Left forelimb (tissue), 1 donor: ENCODE measurements around the gene FAM227A.
A peak's percentile ranks its signal among the peaks of the same experiment; 100 is the strongest.
"Not testable (repeated sequence)": the region's sequence is repeated elsewhere in the genome, so short reads cannot be mapped to it uniquely, and the experiment has no call there.

Experiments used
- DNase-seq: peaks from one replicate; pipeline ENCODE4 v3.0.0-alpha.2; 2018; ENCODE audit warnings: low spot score

FAM227A gene

DNA sequence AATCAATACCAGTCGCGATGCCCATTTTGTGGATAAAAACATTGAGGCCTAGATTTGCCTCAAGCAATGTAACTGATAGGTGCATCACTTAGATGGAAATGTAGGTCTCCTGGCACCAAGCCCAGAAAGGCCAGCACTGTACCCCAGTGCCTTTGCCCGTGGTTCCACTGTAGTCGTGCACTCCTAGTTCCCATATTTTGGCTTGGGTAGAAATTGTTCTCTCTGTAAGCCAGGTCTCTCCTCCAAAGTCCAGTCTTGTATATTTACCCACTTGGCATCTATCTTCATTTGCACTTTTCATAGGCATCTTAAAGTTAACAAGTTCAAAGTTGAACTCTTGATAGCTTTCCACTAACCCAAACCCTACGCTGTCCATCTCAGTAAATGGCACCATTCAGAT is 44.6 kb downstream of the FAM227A start:
- DNase-seq: no peak

DNA sequence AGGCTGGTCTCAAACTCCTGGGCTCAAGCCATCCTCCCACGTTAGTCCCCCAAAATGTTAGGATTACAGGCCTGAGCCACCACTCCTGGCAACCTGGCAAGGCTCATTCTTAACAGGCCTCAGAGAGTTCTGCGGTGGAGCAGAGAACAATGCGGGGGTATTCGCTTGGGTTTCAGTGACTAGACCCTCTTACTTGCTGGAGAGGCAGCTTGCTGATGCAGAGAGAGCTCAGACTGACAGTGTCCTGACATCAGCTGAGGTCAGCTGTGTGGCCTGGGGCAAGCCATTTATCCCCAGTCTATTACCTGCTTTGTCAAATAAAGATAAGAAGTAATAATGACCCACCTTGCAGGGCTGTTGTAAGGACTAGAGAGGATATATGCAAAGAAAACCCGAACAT is 46.0 kb downstream of the FAM227A start:
- DNase-seq: no peak

DNA sequence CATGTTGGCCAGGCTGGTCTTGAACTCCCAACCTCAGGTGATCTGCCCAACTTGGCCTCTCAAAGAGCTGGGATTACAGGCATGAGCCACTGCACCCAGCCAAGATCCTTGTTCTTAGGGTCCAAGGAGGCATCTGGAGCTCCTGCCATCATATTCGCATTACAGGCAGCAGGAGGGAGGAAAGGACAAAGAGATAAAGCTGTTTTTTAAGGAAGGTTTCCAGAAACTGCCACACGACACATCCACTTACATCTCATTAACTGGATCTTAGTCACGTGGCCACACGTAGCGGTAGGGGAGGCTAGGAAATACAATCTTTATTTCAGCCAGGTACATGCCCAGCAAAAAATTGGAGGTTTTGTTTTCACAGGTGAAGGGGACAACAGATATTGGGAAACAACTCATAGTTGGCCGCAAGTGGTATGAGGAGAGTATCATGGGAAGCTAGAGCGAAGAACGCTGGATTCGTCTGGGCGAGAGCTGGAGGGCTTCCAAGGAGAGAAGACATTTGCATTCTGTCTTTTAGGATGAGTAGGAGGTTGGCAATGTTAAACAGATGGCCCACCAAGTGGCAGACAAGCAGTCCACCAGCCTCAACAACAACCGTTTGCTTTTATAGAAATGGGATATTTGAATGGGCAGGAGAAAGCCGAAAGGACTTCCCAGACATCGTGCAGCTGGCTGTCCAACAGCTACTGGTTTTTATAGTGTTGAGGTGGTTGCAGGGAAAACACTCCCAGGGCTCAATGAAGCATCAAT is 47.0 kb downstream of the FAM227A start:
- DNase-seq: no peak

DNA sequence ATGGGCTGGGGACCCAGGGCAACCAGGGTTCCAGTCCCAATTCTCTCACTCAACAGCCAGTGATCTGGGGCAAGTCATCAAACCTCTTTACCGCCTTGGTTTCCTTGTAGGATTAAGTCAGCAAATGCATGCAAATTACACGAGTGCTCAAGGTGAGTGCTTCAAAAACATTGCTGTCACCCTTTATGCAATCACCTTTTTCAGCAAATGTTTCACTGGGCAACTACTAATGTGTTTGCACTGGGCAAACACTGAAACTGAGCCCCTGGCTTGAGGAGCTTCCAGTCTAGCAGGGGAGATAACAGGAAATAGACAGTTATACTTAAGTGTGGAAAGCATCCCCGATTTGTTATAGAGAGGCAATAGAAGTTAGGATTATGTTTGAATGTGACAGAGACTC is 48.5 kb downstream of the FAM227A start:
- DNase-seq: no peak

DNA sequence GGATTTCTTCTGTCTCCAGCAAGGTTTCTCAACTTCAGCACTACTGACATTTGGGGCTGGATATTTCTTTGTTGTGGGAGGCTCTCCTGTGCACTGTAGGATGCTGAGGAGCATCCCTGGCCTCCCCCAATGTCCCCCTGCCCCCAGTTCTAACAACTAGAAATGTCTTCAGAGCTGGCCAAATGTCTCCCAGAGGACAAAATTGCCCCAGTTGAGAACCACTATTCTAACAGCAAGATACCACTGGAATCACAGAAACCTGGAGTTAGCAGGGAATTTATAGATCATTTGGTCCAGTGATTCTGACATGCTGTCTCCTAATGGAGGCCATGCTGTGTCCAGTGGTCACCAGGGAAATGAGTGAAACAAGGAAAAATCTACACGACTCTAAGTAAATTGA is 54.0 kb downstream of the FAM227A start:
- DNase-seq: no peak

DNA sequence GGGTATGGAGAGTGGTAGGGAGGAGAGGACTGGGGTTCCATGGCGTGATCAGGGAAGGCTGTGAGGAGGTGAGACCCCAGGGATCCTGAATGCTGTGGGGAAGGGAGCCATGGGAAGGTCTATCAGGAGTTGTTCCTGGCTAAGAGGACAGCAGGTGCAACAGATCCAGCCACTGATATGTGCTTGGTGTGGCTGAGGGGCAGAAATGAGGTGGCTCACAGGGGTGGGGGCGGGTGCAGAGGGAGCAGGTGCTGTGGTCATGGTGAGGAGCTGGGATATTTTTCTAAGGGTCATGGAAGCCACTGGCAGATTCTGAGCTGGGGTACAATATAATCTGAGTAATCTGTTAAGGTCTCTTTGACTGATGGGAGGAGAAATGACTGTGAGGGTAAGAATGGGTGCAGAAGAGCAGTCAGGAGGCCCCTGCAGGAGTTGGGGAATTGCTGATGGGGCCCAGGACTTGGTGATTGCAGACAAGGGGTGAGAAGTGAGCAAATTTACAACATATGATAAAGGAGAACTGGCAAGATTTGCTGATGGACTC is 54.9 kb downstream of the FAM227A start:
- DNase-seq: no peak

DNA sequence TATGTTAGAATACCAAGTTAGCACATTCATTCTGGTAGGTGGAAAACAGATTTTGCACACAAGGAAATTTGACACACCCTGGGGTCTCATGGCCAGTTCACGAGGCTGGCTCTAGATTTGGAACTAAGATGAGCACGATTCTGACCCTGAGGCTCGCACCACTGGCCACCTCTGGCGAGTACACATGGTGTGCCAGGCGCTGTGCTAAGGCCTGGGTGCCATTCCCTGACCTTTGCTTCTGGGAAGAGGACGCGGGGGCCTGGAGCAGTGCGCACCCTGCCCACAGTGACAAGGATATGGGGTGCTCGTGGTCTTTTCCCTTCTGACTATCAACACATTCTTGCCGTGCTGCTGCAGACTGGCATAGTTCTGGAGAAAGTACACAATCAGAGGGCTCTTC is 56.7 kb downstream of the FAM227A start:
- no peak for DNase-seq

DNA sequence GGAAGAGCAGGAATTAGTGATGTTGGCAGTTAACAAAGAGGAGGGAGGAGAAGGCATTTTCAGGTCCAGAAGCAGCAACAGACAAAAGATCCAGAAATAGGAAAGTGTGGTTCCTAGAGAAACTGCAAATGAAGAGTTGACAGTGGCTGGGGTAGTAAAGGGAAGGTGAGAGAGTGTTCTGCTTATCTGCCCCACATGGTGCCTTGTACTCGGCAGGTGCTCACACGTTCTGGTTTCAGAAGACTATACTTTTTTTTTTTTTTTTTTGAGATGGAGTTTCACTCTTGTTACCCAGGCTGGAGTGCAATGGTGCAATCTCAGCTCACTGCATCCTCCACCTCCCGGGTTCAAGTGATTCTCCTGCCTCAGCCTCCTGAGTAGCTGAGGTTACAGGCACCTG is 73.3 kb downstream of the FAM227A start:
- not testable (repeated sequence) for DNase-seq

DNA sequence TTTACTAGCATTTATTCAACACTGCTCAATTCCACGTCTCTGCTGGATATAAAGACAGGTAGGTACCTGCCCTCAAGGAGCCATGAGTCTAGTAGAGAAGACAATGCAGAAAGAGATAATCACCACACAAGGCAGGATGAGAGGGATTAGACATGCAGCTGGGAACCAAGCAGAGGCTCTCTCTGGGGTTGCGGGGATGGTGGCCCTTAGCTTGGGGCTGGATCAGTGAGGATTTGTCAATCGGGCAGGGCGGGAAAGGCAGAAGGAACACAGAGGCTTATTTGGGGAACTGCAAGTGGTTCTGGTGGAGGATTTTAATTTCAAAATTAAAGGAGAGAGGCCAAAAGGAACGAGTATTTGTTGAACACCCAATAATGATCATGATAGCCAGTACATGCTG is 77.7 kb downstream of the FAM227A start:
- DNase-seq: no peak

DNA sequence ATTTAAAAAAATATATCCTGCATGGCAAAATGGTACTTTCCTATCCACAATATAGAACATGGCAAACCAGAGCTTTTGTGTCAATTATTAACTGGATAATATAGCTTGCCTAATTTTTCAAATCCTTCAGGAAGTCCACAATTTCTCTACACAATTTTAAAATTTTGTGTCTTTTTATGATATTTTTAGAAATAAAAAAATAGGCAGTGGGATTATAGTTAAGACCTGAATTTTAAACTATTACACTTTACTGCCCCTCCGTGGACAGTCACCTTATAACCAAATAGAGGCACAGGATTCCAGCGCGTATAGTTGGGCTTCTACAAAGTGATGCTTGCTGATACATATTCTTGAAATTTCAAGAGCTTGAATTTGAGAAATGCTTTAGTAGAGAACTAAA is 84.1 kb downstream of the FAM227A start:
- no peak for DNase-seq

DNA sequence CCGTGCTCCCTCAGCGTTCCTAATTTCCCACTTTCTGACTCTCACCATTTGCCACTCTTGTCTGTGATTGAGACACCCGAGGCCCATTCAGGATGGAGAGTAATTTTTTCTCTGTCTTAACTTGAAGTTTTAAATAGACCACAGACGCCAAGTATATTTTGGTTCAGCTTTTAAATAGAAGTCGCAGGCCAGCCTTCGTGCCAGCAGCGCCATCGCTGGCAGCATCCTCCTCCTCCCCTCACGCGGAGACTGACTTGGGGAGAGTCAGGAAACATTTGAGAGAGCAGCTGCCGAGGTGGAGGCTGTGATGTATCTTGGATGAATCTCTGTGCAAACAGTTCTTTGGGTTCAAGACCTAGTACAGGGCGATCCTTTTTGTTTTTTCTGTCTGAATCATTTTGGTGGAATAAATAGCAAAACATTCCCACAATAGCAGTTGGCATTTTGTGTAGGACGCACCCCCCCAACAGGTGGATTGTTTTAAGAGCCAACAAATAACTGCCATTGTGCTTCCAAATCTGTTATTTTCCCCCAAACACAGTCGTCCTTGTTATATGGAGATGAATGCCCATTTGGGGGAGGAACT is 85.3 kb downstream of the FAM227A start:
- no peak for DNase-seq

DNA sequence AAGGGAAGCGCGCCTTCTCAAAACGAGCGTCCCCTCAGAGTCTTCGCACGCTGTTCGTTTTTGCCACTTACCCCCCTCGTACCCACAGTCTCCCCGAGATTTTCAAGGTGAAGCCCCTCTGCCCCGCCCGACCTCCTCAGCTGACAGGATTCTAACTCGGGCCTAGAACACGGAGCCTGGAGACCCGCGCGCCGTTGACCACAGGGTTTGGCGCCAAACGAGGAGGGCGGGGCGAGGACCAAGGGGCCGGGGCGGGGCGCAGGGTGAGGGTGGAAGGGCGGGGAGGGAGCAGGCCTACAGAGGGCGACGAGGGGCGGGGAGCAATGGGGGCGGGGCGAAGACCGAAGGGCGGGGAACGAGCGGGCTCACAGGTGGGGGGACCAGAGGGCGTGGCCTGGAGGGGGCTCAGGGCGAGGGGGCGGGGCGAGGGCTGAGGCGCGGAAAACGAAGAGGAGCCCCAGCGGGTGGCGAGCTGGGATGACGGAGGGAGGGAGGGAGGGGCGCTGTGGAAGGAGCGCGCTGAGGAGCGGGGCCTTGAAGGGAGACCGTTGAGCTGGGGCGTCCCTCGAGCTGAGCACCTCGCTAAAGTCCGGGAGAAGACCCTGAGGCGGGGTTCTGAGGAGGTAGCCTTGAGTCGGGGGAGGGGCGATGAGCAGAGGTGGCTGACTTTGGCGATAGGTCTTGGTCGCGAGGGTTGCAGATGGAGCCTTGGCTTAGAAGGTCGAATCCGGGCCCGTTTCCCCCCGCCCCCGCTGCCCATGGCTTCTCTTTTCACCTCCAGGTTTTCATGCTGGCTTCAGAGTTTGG is 86.0 kb downstream of the FAM227A start, which contains the start of gene DMC1:
DMC1 (minus strand) TSS at position 212 of the 807 bp plus-strand sequence. CDS start 1,927 bp downstream, outside the sequence.
- DNase-seq: peak; percentile 95

DNA sequence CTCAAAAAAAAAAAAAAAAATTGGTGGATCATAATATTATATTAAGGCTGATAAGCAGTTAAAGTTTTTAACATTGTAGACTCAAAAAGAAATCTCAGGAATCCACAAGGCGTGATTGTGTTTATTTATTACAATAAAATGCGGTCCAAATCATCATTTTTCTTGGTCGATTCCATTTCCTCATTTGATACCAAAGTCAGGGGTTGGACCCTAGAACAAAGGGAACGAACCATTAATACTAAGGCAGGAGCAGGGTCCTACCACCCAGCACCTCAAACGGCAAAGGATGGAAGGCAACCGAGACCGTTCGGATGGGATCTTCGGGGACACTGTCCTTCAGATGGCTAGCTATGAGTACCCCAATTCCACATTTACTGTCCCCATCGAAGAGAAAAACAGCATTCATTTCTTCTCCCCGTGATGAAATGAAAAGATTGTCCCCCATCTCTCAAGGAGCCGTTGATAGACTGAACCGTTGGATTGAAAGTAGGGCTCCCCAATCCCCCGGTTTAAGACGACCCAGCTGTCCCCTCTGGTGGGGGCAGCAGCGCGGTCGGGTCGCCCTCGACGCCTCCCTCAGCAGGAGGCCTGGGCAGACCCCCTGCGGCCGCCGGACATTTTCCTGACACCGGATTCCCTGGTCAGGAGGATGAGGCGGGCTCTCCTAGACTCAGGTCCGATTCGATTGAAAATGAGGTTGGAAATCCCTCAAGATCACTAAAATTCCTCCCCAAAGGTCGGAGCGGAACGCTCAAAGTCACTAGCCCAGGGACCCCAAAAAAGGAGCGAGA is 86.8 kb downstream of the FAM227A start:
- no peak for DNase-seq

DNA sequence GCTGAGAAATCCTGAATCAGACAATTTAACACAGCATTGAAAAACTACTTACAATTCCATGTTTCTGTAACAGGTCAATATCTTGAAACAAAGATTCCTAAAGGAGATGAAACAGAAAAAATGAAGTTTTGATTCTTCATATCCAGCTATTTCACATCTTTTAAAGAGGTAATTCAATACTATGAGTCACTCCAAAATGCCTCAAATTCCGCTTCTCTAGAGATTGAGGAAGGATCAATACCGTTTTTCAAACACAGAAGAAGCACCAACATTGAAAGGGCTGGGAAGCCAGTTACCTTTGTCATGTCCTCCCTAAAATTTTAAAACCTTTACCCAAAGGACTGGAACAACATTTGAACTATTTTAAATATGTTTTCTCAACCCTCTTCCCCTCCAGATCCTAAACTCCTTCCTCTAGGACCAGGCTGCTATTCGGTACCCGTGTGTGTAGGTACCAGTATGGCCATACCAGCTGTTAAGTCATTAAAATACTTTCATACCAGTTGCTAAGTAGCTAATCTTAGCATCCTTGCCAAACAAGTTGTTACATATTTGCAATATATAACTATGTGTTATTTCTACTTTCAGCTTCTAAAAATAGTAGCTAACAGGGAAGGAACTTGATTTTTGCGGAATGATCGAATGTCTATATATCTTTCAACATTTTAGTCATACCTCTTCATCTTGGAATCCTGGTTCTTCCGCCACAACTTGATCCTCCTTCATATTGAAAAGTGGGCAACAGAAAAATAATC is 88.5 kb downstream of the FAM227A start:
- no peak for DNase-seq

DNA sequence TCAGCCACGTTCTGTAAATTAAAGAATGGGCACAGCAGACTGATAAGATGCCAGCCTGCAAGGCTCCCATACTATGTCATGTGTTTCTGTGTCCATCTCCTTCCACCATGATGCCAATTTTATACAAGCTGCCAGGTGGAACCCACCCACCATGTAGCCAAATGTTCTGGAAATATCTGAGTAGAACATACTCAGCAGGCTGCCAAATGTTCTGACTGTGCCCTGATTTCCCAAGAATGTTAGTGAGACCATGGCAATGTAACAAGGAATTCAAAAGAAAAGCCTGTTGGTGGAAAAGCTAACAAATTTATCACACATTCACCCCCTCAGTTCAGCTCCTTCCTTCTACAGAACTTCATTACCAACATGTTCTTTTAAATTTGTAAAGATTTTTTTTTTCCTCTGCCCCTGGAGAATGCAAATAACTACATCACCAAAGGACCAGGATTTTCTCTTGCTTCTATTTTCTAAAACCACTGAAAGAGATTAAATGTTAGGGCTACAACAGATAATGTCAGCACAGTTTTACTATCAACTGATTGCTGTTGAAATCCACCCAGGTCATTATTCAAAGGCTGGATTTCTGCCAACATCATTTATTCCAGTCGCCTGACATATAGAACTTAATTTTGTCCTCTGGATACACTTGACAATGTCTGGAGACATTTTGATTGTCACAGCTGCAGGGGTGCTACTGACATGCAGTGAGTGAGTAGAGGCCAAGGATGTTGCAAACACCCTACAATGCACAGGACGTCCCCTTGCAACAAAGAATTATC is 89.3 kb downstream of the FAM227A start:
- no peak for DNase-seq

DNA sequence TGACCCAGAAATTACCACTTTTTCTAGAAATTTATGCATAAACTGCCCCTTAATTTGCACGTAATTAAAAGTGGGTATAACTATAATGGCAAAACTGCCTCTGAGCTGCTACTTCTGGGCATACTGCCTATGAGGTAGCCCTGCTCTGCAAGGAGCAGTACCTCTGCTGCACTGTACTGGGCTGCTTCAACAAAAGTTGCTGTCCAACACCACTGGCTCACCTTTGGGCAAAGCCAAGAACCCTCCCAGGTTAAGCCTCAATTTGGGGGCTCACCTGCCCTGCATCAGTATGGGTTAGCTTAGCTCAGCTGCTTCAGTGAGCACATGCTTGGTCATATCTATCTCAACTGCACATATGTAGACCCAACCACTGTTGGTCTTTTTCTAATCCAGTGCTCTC is 90.8 kb downstream of the FAM227A start:
- no peak for DNase-seq

DNA sequence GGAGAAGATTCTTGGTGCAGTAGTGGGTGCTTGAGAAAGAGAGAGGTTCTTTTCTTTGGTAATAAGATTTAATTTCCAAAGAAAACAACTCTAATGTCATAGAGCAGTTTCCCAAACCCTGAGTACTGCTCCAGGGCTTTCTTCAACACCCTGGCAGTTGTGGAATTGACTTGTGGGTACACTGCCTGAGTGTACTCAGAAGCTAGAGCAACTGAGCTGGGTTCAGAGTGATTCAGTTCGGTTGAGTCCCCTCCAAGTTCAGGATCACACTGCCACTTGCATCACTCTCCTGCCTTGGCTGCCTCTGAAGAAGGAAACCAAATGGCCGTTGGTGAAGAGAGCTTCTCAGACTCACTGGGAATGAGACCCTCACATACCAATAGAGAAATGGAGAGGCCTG is 91.5 kb downstream of the FAM227A start:
- no peak for DNase-seq

DNA sequence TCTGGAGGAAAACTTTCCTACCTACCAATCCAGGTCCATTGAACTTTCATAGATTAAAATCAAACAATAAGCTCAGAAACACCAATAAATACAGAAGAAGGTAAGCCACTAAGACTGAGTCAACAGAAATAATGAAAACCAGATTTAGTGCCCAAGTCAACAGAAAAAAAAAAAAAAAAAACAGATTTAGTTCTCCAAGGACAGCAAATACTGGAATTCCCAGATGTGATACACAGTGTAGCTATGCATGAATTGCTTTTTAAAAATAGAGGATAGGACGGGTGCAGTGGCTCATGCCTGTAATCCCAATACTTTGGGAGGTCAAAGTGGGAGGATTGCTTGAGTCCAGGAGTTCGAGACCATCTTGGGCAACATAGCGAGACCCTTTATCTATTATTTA is 101.9 kb downstream of the FAM227A start:
- no peak for DNase-seq

DNA sequence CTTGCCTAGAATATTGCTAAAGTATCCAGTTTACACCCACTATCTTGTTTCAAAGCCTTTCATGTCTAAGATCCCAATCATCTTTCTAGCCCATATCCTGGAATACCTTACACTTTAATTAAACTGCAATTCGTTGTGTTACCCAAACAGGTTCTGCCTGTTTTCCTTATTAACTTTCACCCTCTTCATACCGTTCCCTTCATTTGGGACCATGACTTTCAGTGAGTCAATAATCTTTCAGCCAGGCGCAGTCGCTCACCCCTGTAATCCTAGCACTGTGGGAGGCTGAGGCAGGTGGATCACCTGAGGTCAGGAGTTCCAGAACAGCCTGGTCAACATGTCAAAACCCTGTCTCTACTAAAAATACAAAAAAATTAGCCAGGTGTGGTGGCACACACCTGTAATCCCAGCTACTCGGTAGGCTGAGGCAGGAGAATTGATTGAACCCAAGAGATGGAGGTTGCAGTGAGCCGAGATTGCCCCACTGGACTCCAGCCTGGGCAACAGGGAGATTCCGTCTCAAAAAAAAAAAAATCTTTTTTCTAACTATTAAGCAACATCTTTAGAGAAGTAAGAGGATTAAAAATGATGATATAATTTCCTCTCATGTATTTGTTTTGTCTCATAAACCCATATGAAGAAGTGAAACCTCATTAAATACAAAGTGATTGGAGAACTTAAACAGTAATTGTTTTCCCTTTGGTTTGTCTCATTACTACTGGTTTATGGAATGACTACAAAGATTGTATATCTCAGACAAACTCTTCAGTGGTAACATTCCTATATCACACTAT is 106.9 kb downstream of the FAM227A start:
- no peak for DNase-seq

DNA sequence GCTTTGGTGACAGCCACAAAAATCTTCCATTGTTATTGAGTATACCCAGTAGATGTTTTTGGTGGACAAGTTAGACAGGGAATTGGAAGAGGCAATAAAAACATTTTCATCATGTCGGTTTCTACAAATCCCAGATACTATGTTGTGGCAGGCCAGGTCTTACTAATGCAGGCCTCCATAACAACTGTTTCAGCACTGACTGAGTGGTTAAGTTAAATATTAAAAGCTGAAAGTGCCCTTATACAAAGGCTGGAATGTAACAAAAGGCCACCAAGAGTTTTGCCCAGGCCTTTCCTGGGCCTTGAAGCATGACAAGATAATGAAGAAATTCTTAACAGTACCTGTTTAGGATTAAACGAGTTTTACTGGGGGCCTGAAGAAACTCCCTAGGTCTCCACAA is 115.5 kb downstream of the FAM227A start:
- DNase-seq: no peak
